HepG2 (cell line): ENCODE data around the gene ZNF3. TPM values are rescaled to one million over a fixed set of nuclear protein-coding genes. Genes with fewer than 3 reads are reported as not detected.

Experiments used
- CAMTA2 ChIP-seq: sonication (generic); formaldehyde crosslinking; IDR thresholded peaks from 2 replicates; pipeline ENCODE4 v1.4.0; 2020; ENCODE audit warnings: mild to moderate bottlenecking, missing genetic modification reagents, borderline replicate concordance
- CERS6 ChIP-seq: sonication (generic); formaldehyde crosslinking; IDR thresholded peaks from 2 replicates; pipeline ENCODE4 v1.5.0; 2020; ENCODE audit warnings: missing genetic modification reagents
- FOXP1 ChIP-seq, 2 experiments: fragments of 450-650 bp in 1 of 2; IDR thresholded peaks; 2 replicates each; pipeline ENCODE4 v1.6.1; 2017 to 2018; ENCODE audit warnings: antibody characterized with exemption in 1 of 2
- FOXP4 ChIP-seq: sonication (generic); formaldehyde crosslinking; IDR thresholded peaks from 2 replicates; pipeline ENCODE4 v1.4.0; 2020; ENCODE audit warnings: missing genetic modification reagents
- GATAD1 ChIP-seq: IDR thresholded peaks from 2 replicates; pipeline ENCODE4 v1.6.1; 2016; ENCODE audit warnings: missing genetic modification reagents, missing compliant biosample characterization
- LCORL ChIP-seq, 2 experiments: fragments of 450-650 bp in 1 of 2; sonication (generic) in 1 of 2; formaldehyde crosslinking in 1 of 2; IDR thresholded peaks; 2 replicates each; pipeline versions ENCODE4 v1.5.0 to v1.6.1; 2017 to 2020; ENCODE audit warnings: antibody characterized with exemption in 1 of 2, missing genetic modification reagents in 1 of 2
- LRRFIP1 ChIP-seq: sonication (generic); formaldehyde crosslinking; conservative IDR thresholded peaks from 2 replicates; pipeline ENCODE4 v1.4.0; 2020; ENCODE audit warnings: missing genetic modification reagents
- MED1 ChIP-seq: sonication (generic); formaldehyde crosslinking; IDR thresholded peaks from 2 replicates; pipeline ENCODE4 v1.4.0; 2020; ENCODE audit warnings: missing genetic modification reagents
- PHB2 ChIP-seq: fragments of 450-650 bp; IDR thresholded peaks from 2 replicates; pipeline ENCODE4 v1.6.1; 2018; ENCODE audit not compliant: partially characterized antibody
- REPIN1 ChIP-seq: sonication (generic); formaldehyde crosslinking; IDR thresholded peaks from 2 replicates; pipeline ENCODE4 v1.8.0; 2022; ENCODE audit warnings: missing genetic modification reagents, low read depth, mild to moderate bottlenecking, borderline replicate concordance
- SIN3B ChIP-seq: fragments of 150-350 bp; IDR thresholded peaks from 2 replicates; pipeline ENCODE4 v1.6.1; 2014; ENCODE audit warnings: low read length
- SMC3 ChIP-seq: IDR thresholded peaks from 2 replicates; pipeline ENCODE4 v1.6.1; 2011; ENCODE audit warnings: low read length, improper control_type of control experiment
- TCF12 ChIP-seq, 2 experiments: fragments of 450-650 bp in 1 of 2; sonication (generic) in 1 of 2; formaldehyde crosslinking in 1 of 2; IDR thresholded peaks; 2 replicates each; pipeline versions ENCODE4 v1.6.1 to v1.8.0; 2017 to 2022; ENCODE audit warnings: antibody characterized with exemption in 1 of 2, mild to moderate bottlenecking in 1 of 2, missing genetic modification reagents in 1 of 2, moderate library complexity in 1 of 2
- WIZ ChIP-seq: sonication (generic); formaldehyde crosslinking; IDR thresholded peaks from 2 replicates; pipeline ENCODE4 v1.5.1; 2020; ENCODE audit warnings: mild to moderate bottlenecking, missing genetic modification reagents
- ZBTB25 ChIP-seq: IDR thresholded peaks from 2 replicates; pipeline ENCODE4 v1.6.1; 2018; ENCODE audit warnings: missing genetic modification reagents
- ZNF101 ChIP-seq: sonication (generic); formaldehyde crosslinking; IDR thresholded peaks from 2 replicates; pipeline ENCODE4 v1.4.0; 2020; ENCODE audit warnings: mild to moderate bottlenecking, low read depth, missing genetic modification reagents, borderline replicate concordance
- ZNF224 ChIP-seq: sonication (generic); formaldehyde crosslinking; IDR thresholded peaks from 2 replicates; pipeline ENCODE4 v1.5.0; 2020; ENCODE audit warnings: mild to moderate bottlenecking, missing genetic modification reagents
- ZNF574 ChIP-seq: sonication (generic); formaldehyde crosslinking; IDR thresholded peaks from 2 replicates; pipeline ENCODE4 v1.4.0; 2020; ENCODE audit warnings: missing genetic modification reagents
- ZNF629 ChIP-seq: sonication (generic); formaldehyde crosslinking; conservative IDR thresholded peaks from 2 replicates; pipeline ENCODE4 v1.5.0; 2020; ENCODE audit warnings: missing genetic modification reagents
- ZNF761 ChIP-seq: sonication (generic); formaldehyde crosslinking; conservative IDR thresholded peaks from 2 replicates; pipeline ENCODE4 v1.4.0; 2020; ENCODE audit warnings: mild to moderate bottlenecking, missing genetic modification reagents
- ZNF777 ChIP-seq: sonication (generic); formaldehyde crosslinking; IDR thresholded peaks from 2 replicates; pipeline ENCODE4 v1.4.0; 2020; ENCODE audit warnings: missing genetic modification reagents
- polyA plus RNA-seq, 8 experiments: library from polyadenylated mRNA; depleted of rRNA in 3 of 8; stranded (reverse) in 7 of 8; unstranded in 1 of 8; fragments of >200 nt; fragmentation: Illumina TruSeq in 4 of 8; extraction: Trizol in 4 of 8; gene quantifications; 2 replicates each; pipeline versions ENCODE4 v1.2.1 to v1.2.3, GENCODE V29; 2011 to 2016; ENCODE audit warnings: low read depth in 4 of 8, missing spikeins in 1 of 8, mixed read lengths in 1 of 8; ENCODE audit not compliant: insufficient read depth in 1 of 8
- total RNA-seq, 5 experiments: library from RNA; depleted of rRNA; stranded (reverse); fragments of >200 nt; fragmentation: Illumina TruSeq; extraction: Trizol; gene quantifications; 2 replicates each; pipeline ENCODE4 v1.2.3, GENCODE V29; 2016; ENCODE audit warnings: low read depth in 1 of 5

ZNF3 gene
- total and polyA plus RNA-seq, 2 of the 13 experiments (the other 11 are each of a cell fraction or from before 2014, with no cell fraction given), result 33.7 to 56.9 TPM

- TF ChIP-seq ZNF574 (CRISPR knock-in tag), result peak; percentile 84
- TF ChIP-seq FOXP1 (IDR thresholded peaks at IDR 0.05), result no peak
- peak; percentile 48; the same call in 1 of the 2 replicates for TF ChIP-seq FOXP1 (CRISPR knock-in tag; IDR thresholded peaks at IDR 0.05)
- no peak for TF ChIP-seq ZNF224
- TF ChIP-seq REPIN1, result peak; percentile 77; the same call in 1 of the 2 replicates
- peak; percentile 43; the same call in 1 of the 2 replicates for TF ChIP-seq FOXP4 (CRISPR knock-in tag)
- TF ChIP-seq GATAD1 (CRISPR knock-in tag), result no peak
- TF ChIP-seq CAMTA2 (CRISPR knock-in tag), result no peak
- TF ChIP-seq ZNF761 (CRISPR knock-in tag), result no peak
- TF ChIP-seq CERS6 (CRISPR knock-in tag), result no peak
- TF ChIP-seq ZBTB25, result no peak
- TF ChIP-seq SMC3, result no peak; the same call in 1 of the 2 replicates
- no peak for TF ChIP-seq PHB2
- no peak for TF ChIP-seq LCORL (IDR thresholded peaks at IDR 0.05)
- no peak for TF ChIP-seq LCORL (CRISPR knock-in tag; IDR thresholded peaks at IDR 0.05)
- no peak for TF ChIP-seq WIZ (CRISPR knock-in tag)
- TF ChIP-seq SIN3B, result no peak
- TF ChIP-seq ZNF777 (CRISPR knock-in tag), result no peak
- TF ChIP-seq ZNF101, result no peak
- peak; percentile 71 for TF ChIP-seq MED1
- TF ChIP-seq ZNF629, result no peak
- TF ChIP-seq LRRFIP1 (CRISPR knock-in tag), result no peak
- TF ChIP-seq TCF12 (IDR thresholded peaks at IDR 0.05), result no peak
- no peak for TF ChIP-seq TCF12 (CRISPR knock-in tag; IDR thresholded peaks at IDR 0.05)
Observed at GRCh38 chr7:100024020-100024619, 57.4 kb downstream of the ZNF3 start (continued).
